ENCODE measurements around the gene CUBN.

The CUBN gene

DNA sequence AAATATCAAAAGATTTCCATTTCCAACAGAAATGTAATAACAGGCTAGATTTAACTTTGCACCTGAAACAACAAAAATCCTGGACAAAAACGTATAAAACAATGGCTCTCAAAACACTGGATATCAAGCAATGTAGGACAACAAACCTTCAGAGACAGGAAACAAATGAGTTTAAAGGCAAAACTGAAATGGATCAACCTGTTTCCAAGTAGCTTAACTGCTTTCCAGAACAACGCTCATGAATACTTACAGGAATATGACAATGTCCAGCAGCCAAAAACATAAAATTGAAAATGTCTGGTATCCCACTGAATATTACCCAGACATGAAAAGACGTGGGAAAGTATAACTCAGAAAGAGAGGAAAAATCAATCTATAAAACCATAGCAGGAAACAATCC, 62.8 kb downstream of the CUBN start:
- DNase-seq: no peak

DNA sequence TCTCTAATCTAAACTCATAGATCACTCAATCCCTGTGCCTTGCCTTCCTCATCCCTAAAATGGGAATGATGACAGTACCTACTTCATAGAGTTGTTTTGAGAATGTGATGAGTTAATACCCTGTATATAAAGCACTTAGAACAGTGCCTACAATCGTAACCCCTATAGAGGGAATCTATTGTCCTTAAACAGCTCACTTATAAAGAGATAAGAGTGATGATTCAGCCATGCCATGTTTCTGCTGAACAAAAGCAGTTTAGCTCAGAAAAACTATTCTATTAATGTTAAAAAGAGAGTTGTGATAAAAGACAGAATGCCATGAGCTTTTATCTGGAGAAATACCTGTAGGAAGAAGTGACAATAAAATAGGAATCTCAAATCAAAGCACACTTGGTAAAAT, 63.6 kb downstream of the CUBN start:
- DNase-seq: no peak

DNA sequence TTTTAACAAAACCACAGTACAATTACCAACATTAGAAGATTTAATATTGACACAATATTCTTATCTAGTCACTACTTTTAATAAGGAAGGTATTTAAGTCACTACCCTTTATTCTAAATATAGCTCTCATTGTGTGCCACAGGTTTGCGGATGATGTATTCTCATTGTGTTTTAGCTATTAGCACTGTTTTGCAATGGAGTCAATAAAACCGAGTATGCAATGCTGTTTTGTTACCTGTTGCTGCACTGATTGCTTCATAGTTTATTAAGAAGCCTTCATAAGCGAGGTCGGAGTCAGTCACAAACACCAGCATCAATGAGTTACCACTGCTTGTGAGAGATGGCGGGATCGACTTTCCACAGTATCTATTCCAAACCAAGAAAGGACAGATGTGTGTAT, 64.3 kb downstream of the CUBN start:
- DNase-seq: no peak

DNA sequence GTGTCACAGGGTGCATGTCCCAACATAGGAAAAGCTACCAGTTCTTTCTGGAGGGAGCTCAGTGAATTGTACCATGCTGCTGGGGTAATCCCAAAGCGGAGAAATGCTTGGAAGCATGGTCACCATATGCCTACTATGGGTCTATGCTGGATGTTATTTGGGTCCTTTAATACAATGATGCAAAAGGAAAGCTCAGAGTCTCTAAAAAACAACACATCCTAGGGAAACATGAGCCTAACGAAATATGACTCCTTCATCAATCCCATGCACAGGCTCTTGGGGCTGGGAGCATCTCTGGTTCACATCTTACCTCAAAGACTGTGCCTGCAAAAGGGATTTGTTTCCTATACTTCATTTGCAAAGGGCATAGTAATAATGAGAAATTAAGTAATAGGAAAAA, 65.2 kb downstream of the CUBN start:
- no peak for DNase-seq

DNA sequence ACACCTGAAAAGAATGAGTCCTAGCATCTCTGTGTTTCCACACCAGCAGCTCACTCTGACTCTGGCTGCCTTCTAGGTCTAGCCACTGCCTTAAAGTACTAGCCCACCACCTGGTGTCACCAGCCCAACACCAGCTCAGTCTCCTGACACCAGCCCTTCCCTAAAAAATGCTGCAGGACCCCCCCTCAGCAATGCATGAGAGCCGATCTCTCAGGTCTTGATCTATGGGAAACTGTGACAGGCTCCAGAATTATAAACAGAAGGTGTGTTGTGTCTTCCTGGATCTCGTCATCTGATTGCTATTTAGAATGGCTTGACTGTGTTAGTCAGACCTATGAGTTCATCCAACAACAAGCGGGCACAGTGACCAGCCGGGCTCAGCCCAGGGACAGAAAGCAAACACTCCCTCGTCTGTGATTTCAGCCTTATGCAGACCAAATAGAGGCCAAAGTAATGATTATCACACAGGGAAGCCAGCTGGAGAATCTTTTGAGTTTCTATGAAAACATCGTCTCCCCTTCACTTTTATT, 66.6 kb downstream of the CUBN start:
- DNase-seq: no peak

DNA sequence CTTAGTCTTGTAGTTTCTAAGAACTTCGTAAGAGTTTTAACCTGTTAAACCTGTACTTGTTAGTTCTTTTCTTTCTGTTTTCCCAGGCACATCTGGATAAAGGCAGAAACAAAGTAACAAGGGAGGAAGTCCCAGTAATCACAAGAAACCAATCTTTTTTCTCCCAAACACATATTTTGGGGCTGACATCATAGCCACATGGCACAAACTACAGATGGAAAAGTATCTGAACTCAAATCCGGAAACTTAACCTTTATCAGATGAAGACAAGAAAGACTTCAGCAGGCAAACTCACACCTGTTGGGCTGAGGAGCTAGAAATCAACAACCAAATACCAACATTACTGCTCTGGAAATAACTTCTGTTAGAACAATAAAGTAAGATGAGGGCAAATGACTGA, 67.1 kb downstream of the CUBN start:
- no peak for DNase-seq

DNA sequence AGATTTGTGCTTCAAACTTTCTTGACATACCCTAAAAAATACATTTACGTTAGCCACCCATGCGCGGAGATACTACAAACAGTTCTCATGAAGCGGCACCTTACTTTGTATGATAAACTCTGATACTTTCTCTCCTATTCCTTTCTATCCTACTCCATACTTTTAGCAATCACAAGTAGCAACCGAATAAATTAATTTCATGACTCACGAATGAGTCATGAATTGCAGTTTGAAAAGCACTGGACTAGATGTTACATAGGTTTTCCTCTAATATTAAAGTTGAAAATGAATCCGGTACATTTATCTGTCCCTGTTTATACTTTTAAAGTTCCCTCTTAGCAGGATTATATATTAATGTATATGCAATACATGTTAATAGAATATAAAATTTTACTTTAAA, 67.6 kb downstream of the CUBN start:
- DNase-seq: no peak

DNA sequence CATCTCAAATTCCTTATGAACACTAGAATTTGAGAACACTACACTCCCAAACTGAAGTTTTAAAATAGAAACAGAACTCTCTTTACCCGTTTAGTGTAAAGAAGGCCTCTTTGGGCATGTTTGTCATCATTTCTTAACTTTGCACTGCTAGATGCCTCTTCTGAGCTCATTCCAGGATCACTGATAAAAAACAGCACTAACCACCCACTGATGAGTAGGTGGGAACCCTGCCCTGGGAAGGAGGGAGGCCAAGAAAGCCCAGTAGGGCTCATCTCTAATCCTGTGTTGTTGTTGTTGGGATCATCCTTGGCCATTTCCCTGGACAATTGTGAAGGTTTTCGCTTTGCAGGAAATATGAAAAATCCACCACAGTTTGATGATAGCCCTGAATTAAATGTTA, 68.2 kb downstream of the CUBN start:
- DNase-seq: no peak

DNA sequence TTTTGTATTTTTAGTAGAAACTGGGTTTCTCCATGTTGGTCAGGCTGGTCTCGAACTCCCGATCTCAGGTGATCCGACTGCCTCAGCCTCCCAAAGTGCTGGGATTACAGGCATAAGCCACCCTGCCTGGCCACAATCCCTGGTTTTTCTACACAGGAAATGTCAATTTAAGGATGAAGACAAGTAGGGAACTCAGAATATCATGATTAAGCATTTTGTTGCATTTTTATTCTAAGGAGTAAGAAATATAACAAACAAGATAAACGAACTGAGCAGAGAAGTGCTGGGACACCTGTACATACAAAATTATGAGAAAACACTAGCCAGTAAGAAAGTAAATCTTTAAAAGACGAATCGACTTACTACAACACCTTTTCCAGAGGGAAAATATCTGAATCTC, 69.3 kb downstream of the CUBN start:
- DNase-seq: no peak

DNA sequence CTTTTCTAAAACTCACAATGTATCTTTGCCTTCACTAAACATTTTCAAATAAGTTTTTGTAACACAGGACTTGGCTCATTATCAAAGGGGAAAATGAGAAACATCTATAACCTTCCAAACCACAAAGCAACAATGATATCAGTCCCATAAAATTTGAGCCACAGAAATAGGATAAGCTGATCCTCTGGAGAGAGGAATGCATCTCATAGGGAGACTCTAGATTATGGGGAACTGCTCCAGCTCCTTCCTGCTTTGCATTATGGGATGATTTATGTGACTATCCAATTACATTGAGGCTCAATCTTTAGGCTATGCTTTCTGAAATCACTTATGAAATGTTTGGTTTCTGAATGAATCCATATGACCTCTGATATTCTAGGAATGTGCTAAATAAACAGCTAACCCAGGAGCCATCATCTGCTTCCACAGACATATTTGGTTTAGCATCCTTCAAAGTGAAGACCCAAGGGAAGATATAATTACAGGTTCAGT, 70.4 kb downstream of the CUBN start:
- no peak for DNase-seq

DNA sequence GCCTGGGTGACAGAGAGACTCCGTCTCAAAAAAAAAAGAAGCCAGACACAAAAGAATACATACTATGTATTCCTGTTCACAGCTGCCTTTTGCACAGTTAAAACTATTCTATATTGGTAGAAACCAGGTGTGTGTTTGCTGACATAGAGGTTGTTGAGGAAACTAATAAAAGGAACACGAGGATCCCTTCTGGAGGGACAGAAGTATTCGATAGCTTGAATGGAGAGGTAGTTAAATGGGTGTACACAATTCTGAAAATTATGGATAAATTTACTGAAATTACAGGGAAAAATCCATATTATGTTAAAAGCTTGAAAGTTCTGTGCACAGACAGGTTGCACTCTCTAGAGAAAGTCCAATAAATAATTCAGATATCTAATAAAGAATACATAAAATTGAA, 71.5 kb downstream of the CUBN start:
- no peak for DNase-seq

DNA sequence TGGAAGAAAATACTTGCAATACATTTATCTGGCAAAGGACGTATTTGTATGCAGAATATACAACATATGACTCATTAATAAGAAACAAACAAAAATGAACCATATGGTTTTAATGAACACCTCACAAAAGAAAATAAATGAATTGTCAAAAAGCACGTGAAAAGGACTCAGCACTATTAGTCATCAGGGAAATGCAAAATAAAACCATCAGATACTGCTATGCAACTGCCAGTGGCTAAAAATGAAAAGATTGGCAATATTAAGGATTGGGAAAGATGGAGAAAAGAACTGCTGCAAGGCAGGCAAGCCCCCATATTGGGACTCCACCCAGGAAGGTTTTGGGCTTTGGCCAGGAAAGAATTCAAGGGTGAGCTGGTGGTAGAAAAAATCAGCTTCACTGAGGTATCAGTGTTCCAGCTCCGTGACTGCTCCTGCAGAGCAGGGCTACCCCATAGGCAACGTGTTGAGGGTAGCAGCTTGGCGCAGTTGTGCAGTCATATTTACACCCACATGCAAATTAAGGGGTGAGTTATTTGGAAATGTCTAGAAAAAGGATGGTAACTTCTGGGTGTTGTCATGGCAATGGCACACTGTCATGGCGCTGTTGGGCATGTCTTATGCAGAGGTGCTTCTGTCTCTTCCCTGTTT, 72.7 kb downstream of the CUBN start:
- no peak for DNase-seq

DNA sequence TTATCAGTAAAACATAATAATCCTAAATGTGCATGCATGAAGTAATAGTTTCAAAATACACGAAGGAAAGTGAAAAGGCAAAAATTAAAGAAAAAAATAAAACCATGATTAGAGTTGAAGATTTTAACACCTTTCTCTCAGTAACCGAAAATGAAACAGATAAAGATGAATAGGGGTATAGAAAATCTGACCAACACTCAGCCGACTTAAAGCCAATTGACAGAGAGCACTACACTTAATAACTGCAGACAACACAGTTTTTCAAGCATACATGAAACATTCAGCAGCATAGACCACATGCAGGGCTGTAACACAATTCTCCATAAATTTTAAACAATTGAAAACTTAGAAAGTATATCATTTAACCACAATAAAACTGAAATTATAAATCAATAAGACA, 76.1 kb downstream of the CUBN start:
- DNase-seq: no peak

DNA sequence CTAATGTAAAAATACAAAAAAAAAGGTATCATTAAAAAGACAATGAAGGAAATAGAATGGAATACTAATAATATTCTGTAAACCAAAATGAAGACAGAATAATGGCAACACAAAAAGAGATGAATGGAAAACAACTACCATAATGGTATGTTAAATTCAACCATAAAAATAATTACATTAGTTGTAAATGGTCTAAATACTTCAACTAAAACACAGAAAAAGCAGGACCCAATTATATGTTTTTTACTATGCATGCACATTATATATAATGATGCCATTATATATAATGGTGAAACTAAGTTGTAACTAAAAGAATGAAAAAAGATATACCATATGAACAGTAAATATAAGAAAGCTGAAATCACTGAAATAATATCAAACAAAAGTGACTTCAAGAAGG, 76.5 kb downstream of the CUBN start:
- no peak for DNase-seq

DNA sequence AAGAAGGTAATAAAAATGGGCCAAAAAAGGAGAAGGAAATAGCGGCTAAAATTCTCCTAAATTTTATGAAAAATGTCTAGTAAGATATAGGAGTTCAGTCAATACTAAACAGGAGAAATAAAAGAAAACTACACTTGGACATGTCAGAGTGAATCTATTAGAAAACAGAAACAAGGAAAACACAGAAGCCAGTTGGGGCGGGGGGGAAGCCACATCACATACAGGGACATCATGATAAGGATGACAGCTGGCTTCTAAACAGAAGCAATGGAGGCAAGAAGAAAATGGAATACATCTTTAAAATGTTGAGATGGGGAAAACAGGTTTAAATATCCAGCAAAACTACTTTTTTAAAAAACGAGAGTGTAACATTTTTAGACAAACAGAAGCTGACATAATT, 77.8 kb downstream of the CUBN start:
- no peak for DNase-seq

DNA sequence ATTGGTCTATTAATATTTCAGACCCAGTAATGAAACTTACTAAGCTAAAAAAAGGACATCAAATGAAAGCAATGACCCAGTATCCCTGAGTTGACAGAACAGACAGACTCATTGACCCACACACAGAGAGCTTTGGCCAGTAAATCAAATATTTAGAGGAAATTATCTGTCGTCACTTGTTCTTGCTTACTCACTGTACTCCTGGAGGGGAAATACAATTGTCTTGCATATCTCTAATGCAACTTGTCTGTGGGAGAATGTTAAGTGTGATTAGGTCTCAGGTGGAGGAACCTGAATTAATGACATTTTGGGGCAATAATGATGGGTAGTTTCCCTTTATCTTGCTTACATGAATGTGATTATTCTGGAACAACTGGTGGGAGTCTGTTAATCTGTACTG, 80.4 kb downstream of the CUBN start:
- no peak for DNase-seq

DNA sequence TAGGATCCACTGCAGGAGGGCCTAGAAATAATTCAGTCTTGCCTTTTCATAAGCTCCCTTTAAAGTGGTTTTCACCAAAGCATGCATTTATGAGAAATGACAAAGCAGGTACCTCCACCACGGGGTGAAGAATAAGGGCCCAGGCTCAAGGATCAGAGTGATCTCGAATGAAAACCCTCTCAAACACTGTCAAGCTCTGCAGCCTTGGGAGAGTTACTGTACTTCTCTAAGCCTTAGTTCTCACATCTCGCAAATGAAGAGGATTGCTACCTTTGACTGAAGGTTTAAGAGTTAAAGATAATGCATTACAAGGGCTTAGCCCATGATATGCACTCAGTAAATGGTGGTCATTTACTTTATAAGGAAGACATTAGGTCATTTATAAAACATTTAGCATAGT, 81.7 kb downstream of the CUBN start:
- DNase-seq: no peak

DNA sequence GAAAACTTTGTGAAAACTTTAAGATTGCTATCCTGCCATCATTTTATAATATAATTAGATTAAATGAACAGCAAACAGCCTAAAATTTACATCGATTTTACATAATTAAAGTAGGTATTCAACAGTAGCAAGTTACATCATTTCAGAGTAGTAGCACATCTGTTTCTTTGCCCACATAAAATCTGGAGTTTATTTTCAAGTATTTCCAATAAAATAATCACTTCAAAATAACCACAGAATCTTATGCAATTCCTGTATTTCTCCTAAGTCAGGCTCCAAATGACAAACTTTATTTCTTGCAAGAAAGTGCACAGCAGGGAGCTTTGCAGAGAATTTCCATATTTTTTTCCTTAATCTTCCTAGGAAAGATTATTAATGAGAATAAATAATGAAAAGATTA, 82.6 kb downstream of the CUBN start:
- no peak for DNase-seq

DNA sequence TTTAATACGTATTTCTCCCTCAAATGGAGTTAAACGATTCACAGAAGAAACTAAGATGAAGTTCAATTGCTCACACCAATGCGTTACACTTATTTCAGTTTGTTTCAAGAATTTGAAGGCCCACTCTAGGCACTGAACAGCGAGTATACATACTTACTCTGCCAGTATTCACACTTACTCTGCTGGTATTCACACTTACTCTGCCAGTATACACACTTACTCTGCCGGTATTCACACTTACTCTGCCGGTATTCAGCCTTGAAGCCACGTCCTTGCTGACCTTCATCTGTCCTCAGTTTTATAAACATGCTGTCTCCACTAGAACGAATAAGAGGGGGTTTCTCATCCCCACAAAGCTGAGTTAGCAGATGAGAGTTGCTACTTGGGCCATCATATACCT, 86.0 kb downstream of the CUBN start:
- DNase-seq: no peak

DNA sequence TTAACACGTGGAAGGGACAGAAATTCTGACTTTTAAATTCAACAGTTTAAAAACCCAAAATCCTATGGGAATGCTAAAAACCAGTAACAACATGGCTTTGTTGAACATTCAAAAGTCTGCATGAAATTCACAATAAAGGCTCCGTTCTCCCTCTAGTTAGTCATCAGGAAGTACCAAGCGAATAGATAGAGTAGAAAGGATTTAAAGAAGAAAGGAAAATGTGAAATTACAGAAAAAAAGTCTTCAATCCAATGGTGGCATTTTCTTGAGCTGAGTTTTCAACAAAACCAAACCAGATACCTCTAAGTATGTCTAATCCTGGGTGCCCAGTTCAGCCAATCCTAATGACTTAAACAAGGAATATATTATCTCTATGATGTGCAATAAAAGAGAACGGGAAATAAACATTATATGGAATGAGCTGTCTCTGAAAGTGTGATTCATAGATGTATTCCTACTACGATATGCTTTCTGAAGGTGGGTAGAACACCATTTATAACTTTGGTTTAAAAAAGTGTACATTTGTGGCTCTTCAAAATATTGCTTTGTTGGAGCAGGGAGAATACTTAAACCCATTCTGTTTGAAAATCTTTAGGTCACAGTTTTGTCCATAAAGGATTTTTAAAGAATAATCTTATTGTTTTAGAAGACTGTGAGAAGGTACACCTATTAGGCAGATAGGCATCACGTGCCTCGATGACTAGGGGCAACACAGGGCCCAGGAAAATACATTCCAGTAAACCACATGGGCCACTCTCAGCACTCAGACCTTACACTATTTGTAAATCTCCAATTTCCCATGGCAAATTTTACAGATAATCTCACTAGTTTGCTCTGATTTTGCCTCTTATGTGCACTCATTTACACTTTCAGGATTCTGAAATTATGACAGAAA, 87.7 kb downstream of the CUBN start:
- no peak for DNase-seq

DNA sequence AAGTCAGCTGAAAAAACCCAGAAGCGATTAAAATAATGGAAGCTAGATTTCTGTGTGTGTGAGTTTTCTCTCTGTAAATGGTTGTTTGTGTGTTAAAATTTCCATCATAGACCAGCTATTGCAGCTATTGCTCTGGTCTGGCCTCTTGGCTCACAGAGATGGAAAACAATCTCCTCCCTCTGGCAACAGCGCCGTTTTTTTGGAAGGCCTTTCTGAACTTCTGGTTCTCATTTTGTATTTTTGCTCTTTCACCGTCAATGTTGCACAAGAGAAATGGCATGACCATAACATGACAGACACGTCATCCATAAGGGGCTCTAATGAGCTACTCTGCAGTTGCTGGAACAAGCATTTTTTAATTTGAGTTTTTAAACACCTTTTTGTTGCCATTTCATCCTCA, 91.0 kb downstream of the CUBN start:
- DNase-seq: no peak

DNA sequence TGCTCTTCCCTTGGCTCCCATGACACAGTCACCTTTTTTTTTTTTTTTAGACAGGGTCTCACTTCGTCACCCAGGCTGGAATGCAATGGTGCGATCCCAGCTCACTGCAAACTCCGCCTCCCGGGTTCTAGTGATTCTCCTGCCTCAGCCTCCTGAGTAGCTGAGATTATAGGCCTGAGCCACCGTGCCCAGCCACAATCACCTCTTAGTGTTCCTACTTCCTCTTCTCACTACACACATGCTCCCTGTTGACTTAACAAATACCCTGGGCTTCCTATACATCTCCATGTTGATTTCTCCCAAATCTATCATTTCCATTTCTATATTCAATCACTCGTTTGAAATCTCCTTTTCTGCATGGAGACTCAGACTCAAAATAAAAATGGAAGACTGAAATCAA, 91.7 kb downstream of the CUBN start:
- DNase-seq: no peak

DNA sequence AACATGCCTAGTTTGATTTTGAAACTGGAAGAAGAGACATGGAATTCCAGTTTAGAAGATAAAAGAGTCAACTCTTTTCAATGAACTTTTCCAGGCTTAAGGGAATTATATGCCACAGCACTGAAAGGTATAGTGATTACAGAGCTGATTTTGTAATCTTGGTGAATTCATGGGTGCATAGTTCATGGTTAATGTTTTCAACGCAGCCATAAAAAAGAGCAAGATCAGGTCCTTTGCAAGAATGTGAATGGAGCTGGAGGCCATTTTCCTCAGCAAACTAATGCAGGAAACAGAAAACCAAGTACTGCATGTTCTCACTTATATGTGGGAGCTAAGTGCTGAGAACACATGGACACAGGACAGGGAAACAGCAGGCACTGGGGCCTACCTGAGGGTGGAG, 94.2 kb downstream of the CUBN start:
- DNase-seq: no peak

DNA sequence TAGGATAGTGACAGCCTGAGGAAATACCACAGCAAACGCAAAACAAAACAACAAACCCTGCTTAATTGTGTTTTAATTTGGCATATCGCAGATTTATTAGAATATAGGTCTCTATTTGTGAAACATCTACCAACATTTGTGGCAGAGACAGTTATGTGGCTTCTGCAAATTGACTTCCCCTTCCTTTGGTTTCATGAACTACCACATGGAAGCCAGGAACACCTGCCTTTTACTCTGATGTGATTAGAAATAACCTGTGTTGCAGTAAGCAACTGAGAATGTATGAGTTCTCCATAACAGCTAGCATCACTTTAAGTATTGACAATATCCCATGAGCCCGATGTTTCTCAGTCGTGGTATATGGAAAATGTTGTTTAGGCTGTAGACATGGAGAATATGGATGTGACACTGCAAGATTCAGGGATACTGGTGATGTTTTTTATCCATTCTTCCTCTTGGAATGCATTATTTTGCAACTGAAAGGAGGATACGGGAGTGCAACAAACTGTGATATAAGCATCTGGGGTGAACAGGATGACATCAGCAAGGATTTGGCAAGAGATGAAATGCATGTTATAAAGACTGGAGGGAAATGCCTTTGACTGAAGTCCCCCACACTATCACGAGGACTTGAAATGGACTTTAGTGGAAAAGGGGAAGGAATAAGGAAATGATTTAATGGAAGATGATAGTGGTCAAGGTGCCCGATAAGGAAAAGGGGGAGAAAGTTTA, 95.9 kb downstream of the CUBN start:
- DNase-seq: no peak

Data from RPMI8226 (cell line).